Fibroblast of skin of abdomen (primary cell): ENCODE measurements around the gene IL23R.

Experiments
- DNase-seq: peaks from one replicate; pipeline ENCODE4 v3.0.0-alpha.2; 2013

The IL23R gene

GRCh38 chr1:67242016-67242415 is 75.8 kb downstream of the IL23R start:
- DNase-seq, result no peak

DNA sequence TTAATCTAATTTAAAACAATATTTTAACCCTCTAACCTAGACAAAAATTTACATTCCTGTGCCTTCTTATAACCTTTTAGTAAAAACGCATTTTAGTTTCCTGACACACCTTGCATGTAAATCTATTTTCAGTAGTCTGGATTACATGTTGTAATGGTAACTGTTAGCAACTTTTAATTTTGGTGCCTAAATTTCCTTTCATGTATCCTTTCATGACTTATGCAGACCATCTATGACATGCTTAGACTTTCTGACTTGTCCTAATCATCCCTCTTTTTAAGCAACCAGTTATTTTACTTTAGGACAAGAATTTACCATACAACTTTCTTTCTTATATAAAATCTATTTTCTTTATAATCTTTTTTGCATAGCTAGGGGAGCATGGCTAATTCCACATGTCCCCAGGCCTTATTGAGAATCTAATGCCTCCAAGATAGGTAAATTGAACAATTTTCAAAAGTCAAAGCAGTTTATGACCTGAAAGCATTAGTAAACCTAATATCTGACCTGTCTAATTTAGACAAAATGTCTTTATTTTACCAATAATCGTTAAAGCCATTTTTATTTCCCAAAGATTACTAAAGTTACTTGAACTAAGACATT is 83.9 kb downstream of the IL23R start:
- no peak for DNase-seq

DNA sequence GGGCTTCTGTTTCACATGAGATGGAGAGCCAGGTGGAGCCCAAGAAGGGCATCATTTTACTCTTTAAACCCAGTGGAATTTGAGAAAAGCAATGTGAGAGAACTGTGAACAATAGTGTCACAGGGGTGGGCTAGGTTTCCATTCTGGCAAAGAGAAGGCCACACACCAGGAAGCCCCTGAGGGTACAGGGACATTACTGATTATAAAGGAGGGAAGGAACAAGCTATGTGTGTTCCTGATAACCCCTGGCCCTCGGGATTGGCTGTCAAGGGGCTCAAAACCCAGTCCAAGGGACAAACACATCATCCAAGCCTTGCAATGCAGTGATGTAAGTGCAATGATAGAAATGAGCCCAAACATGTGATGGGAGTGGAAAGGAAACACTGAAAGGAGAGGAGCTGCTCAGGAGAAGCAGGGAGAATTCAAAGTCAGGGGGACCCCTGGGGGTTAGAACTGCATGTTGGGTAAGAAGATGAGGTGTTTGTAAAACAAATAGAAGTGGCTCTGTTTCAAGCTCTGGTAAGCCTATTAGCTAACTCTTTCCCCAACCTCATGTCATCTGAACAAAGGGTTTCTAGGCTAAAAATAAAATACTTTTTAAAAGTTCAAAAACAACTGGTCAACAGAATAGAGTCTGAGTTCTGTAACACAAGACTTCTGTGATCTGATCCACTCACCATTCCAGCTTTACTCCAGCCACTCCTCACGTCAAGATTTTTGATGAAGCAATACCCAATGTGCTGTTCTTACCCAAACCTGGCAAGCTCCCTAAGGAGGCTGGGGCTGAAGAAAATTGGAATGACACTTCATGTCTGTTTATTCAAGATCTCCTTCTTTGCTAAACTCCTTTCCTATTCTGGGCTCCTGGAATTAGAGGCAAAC is 90.3 kb downstream of the IL23R start:
- DNase-seq, result no peak

- no peak for DNase-seq
Measured at GRCh38 chr1:67257173-67257535, 90.9 kb downstream of the IL23R start.

GRCh38 chr1:67261680-67262079 is 95.4 kb downstream of the IL23R start:
- DNase-seq, result no peak

DNA sequence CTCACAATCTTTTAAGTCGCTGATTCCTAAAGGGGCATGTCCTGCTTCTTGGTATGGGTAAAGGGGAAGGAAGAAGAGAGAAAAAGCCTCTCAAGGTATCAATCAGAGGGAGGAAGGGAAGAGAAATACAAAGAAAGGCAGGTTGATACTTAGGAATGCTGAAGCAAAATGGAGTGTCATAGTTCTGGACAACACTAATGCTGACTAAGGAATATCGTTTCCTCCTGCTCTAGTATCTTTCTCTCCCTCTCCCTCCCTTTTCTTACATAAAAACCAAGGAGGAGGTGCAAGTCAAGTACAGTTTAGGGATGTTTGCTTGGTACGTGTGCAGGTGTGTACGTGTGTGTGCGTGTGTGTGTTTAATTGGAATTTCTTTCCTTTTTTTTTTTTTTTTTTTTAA is 96.5 kb downstream of the IL23R start:
- no peak for DNase-seq

- DNase-seq, result no peak
Measured at GRCh38 chr1:67264152-67264551, 97.9 kb downstream of the IL23R start.

GRCh38 chr1:67264899-67265298 is 98.6 kb downstream of the IL23R start:
- no peak for DNase-seq

DNA sequence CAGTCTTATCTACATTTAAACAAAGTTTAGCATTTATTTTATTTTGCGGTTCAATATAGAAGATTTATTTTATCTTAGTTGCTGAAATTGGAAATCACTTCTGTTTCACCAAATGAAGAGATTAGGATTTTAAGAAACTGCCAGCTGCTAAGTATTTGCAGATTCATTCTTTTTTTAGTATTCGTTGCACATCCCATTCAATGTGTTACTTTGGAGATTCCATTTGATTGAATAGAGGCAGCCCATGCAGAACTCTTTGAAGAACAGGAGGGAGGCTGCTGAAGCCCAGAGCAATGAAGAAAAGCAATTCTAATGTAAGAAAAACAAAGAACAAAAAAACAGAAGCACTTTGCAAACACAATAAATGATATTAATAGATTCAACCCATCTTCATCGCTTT is 102.8 kb downstream of the IL23R start:
- DNase-seq, result no peak

DNA sequence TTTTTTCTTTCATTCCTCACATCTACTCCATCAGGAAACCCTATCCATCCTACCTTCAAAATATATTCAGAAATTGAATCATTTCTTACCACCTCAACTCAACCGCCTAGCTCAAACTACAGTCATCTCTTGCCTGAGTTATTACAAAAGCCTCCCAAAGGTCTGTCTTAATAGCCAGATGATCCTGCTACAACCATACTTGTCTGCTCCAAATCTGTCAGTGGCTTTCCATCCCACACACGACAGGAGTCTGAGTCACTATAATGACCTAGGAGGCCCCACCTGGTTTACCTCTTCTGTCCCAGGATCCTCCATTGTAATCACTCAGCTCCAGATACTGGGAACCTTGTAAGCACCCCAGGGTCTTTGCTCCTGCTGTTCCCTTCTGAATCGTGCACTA is 104.3 kb downstream of the IL23R start:
- DNase-seq, result no peak

DNA sequence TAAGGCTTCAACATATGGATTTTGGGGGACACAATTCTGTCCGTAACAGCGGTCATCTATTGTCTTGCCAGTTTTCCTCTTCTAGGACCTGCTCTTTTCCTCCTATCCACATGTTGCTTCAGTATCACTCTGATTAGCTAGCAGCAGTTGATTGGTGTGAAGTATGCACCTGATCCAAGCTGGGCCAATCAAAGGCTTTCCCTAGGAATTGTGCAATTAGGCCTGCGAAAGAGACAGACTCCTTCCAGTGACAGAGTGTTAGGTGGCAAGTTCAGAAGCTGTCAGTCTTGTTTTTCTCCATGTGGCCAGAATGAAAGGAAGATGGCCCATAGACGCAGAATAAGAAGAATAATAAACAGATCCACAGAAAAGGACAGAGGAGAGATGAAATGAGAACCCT is 107.3 kb downstream of the IL23R start:
- DNase-seq, result no peak

- DNase-seq, result no peak
Measured at GRCh38 chr1:67274623-67275325, 108.5 kb downstream of the IL23R start.

DNA sequence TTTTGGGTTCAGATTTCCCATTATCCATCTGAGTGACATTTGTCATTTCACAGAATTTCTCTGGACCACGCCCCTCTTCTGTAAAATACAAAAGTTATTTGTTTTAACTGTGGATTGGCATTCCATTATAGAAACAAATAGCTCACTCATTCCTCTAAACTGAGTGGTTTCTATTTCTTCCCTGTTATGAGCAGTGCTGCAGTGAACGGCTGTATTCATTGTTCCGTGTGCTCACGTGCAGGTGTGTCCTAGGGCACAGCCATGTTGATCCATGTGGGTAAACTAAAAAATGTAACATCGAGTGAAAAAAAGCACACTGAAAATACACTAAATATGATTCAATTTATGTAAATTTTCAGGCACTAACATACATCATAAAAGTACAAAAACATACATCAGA is 114.4 kb downstream of the IL23R start:
- DNase-seq, result no peak

DNA sequence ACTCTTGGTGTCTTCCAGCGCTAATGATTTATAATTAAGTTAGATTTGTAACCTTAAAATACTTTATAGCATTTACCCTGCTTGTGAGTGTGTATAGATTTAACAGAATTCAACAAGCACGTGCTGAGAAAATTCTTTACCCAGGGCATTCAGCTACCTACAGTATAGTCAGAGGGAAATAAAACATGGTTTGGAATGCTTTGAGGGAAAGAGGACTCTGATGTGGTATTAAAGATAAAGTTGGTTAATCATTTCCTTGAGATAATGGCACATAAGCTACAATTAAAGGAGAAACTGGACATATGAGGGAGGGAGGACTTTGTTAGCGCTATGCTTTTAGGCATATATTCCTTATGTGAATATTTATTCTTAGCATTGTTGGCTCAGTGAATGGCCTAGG is 115.0 kb downstream of the IL23R start:
- DNase-seq, result no peak

GRCh38 chr1:67285780-67286488 is 119.7 kb downstream of the IL23R start:
- DNase-seq, result no peak

DNA sequence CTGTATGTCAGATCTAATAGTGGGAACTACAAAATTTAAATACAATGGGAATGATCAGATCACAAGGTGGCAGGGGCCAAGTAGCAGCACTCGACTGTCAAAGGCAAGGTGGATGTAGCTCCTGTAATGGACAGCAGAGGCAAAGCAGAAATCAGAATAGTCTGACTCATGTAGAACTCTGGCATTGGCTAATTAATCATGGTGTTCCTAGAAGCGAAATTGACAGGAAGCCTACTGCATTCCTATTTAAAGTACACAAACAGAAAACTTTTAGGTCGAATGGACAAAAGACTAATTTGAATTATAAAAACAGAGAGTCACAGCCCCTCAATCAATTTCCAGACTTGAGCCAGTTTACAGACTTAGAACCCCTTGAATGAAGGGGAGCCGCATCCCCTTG is 124.0 kb downstream of the IL23R start:
- no peak for DNase-seq

- no peak for DNase-seq
Measured at GRCh38 chr1:67294836-67295617, 128.8 kb downstream of the IL23R start.

- DNase-seq, result no peak
Measured at GRCh38 chr1:67298762-67299161, 132.5 kb downstream of the IL23R start.

DNA sequence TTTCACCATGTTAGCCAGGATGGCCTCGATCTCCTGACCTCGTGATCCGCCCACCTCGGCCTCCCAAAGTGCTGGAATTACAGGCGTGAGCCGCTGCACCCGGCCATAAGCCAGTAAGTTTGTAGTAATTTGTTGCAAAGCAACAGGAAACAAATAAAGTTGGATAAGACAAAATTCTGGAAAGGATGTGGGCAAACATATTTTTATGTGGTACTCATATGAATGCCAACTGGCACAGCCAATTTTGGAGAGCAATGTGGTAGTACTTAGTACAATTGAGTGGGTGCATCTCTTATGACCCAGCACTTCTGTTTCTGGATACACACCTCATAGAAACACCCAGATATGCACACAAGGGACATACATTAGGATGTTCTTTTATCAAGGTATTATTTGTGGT is 133.0 kb downstream of the IL23R start:
- DNase-seq, result no peak

DNA sequence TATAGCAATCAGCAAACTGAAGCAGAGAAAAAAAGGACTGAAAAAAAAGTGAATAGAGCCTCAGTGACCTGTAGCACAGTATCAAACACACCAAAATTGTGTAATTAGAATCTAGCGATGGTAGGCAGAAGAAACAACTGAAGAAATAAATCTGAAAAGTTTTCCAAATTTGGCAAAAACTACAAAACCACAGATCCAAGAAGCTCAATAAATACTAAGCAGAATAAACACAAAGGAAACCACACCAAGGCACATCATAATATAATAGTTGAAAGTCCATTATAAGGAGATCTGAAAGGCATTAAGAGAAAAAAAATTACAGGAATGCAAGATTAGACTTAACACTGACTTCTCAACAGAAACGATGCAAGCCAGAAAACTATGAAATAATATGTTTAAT is 134.3 kb downstream of the IL23R start:
- peak; percentile 18 for DNase-seq

DNA sequence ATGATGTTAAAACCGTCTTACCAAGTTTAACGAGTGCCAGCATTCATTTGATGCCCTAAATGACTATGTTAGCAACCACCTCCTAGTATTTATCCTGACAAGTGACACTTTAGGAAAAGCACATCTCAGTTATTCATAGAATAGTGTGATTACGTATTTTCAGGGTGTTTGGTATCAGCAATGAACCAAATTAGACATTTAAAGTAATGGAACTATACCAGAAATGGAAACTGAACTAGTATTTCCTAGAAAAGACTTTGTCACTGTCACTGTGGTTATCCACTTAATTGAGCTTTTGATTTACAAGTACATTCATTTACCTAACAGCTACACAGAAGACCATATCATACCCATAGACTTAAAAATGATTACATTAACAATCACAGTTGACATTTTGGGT is 137.8 kb downstream of the IL23R start:
- no peak for DNase-seq

DNA sequence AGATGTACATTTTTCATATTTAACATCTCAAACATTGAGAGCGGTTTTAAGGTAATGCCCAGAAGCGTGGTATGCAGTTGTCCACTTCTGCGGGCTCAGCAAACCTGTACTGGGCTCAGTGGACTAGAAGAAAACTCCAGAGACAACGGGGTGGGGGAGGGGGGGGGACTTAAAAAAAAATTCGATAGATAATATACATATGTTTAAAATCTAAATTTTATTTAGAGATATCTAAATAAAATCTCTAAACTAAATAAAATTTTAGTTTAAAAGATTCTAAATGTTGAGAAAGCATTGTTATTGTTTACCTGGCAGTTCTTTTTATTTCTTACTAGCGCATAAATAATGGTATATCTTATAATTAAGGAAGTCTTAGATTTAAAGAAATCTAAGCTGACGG is 140.3 kb downstream of the IL23R start:
- DNase-seq, result no peak
